Right ventricle myocardium superior (tissue), 1 donor: ENCODE measurements around the gene SPSB1. TPM values are rescaled to one million over a fixed set of nuclear protein-coding genes. Genes with fewer than 3 reads are reported as not detected.

Experiments used
- ATAC-seq: fragments of 200-7000 bp; cut with Tn5 transposase; one replicate; pipeline ENCODE4 v1.9.1; 2020; ENCODE audit warnings: mild to moderate bottlenecking; ENCODE audit not compliant: poor library complexity
- DNase-seq: peaks from one replicate; pipeline ENCODE4 v3.0.0-alpha.2; 2020
- intact Hi-C: fragments of 100-400 bp; cut with DNase I; formaldehyde crosslinking; loops from one replicate; pipeline ENCODE4 v1.11.2; 2022
- total RNA-seq: library from RNA; stranded (reverse); fragmentation: NEBNext Ultra II Directional; extraction: Animal tissue kit (Norgen Biotek cat#: 25700); gene quantifications from one replicate; pipeline ENCODE4 v1.2.1, GENCODE V29; 2021
- donor health status: DM: no; HTN: yes; CAD: no; lungs with severe emphysema.

The SPSB1 gene
- total RNA-seq, 1 donor from 2014 or later: 13.0 TPM

- intact Hi-C loops: no loop called here
- no peak for DNase-seq
- no peak for ATAC-seq
These were observed 126.2 kb downstream of the SPSB1 start for GRCh38 chr1:9418851-9419250.

Other genes with a start within 250 kb of the SPSB1 start
- 2.1 TPM for gene SLC2A5, start 223.3 kb upstream of the SPSB1 start, total RNA-seq
- gene GPR157, start 163.8 kb upstream of the SPSB1 start, total RNA-seq: 49.4 TPM
- 20.9 TPM for gene H6PD, start 58.1 kb upstream of the SPSB1 start, total RNA-seq
- 6.3 TPM for gene SLC25A33, start 246.6 kb downstream of the SPSB1 start, total RNA-seq